Naive thymus-derived CD4-positive, alpha-beta T cell (primary cell): ENCODE measurements around the gene HM13. TPM values are rescaled to one million over a fixed set of nuclear protein-coding genes. Genes with fewer than 3 reads are reported as not detected.
"Not testable (repeated sequence)": the region's sequence is repeated elsewhere in the genome, so short reads cannot be mapped to it uniquely, and the experiment has no call there.

Experiments used
- ATAC-seq: fragments of 150-1000 bp; cut with Tn5 transposase; 2 replicates; pipeline ENCODE4 v1.10.0; 2021; ENCODE audit warnings: mild to moderate bottlenecking, moderate library complexity
- CTCF ChIA-PET: fragments of 350-600 bp; sonication (Branson Sonifier 250); formaldehyde crosslinking; loops from one replicate; lab custom pipeline; 2021; ENCODE audit warnings: antibody characterized with exemption; lab: Charles Lee
- POLR2A ChIA-PET: fragments of 350-600 bp; sonication (Branson Sonifier 250); formaldehyde crosslinking; loops from one replicate; lab custom pipeline; 2021; ENCODE audit warnings: antibody characterized with exemption, inconsistent platforms; lab: Charles Lee
- DNase-seq, 9 donors: peaks; one replicate each; pipeline versions ENCODE4 v3.0.0 to v3.0.0-alpha.2; 2020 to 2022; ENCODE audit warnings: mixed read lengths in 1 of 9
- H3K27ac ChIP-seq: one replicate; pipeline ENCODE4 v1.7.0; 2013; ENCODE audit warnings: mild to moderate bottlenecking, low read depth, low read length, moderate library complexity
- H3K27me3 ChIP-seq, 2 donors: one replicate each; pipeline ENCODE4 v1.7.0; 2013; ENCODE audit warnings: low read length in 2 of 2, mild to moderate bottlenecking in 2 of 2, moderate library complexity in 2 of 2; ENCODE audit not compliant: control insufficient read depth in 2 of 2, insufficient read depth in 2 of 2
- H3K36me3 ChIP-seq, 3 experiments: 1 replicate in 2 of 3; 2 replicates in 1 of 3; pipeline ENCODE4 v1.7.0; 2013; ENCODE audit warnings: low read length in 3 of 3, mild to moderate bottlenecking in 3 of 3, moderate library complexity in 1 of 3; ENCODE audit not compliant: insufficient read depth in 3 of 3, control insufficient read depth in 2 of 3
- H3K4me1 ChIP-seq, 2 donors: one replicate each; pipeline ENCODE4 v1.7.0; 2013; ENCODE audit warnings: low read length in 2 of 2, mild to moderate bottlenecking in 2 of 2, moderate library complexity in 1 of 2; ENCODE audit not compliant: control insufficient read depth in 2 of 2, insufficient read depth in 2 of 2
- H3K4me3 ChIP-seq: 2 replicates; pipeline ENCODE4 v1.7.0; 2013; ENCODE audit warnings: mild to moderate bottlenecking, low read length
- H3K9me3 ChIP-seq, 3 experiments: 1 replicate in 2 of 3; 2 replicates in 1 of 3; pipeline ENCODE4 v1.7.0; 2013; ENCODE audit warnings: low read length in 3 of 3; ENCODE audit not compliant: control insufficient read depth in 2 of 3
- H3K27ac Mint-ChIP-seq, 9 donors: one replicate each; pipeline ENCODE4 v1.8.0; 2020 to 2022; ENCODE audit warnings: mixed read lengths in 9 of 9, mild to moderate bottlenecking in 8 of 9, moderate library complexity in 5 of 9, inconsistent platforms in 2 of 9
- H3K27me3 Mint-ChIP-seq, 5 donors: one replicate each; pipeline ENCODE4 v1.8.0; 2021 to 2022; ENCODE audit warnings: mixed read lengths in 5 of 5, mild to moderate bottlenecking in 1 of 5
- H3K36me3 Mint-ChIP-seq, 5 donors: one replicate each; pipeline ENCODE4 v1.8.0; 2020 to 2022; ENCODE audit warnings: mixed read lengths in 5 of 5, mild to moderate bottlenecking in 3 of 5, inconsistent platforms in 1 of 5
- H3K4me1 Mint-ChIP-seq, 7 donors: one replicate each; pipeline ENCODE4 v1.8.0; 2020 to 2022; ENCODE audit warnings: mixed read lengths in 7 of 7, mild to moderate bottlenecking in 3 of 7, inconsistent platforms in 1 of 7
- H3K4me3 Mint-ChIP-seq, 10 donors: one replicate each; pipeline ENCODE4 v1.8.0; 2020 to 2022; ENCODE audit warnings: mild to moderate bottlenecking in 10 of 10, mixed read lengths in 10 of 10, moderate library complexity in 6 of 10, inconsistent platforms in 2 of 10
- H3K9me3 Mint-ChIP-seq, 11 donors: one replicate each; pipeline ENCODE4 v1.8.0; 2020 to 2022; ENCODE audit warnings: mixed read lengths in 11 of 11, mild to moderate bottlenecking in 4 of 11, inconsistent platforms in 1 of 11, moderate library complexity in 1 of 11
- intact Hi-C, 2 donors: fragments of 100-400 bp; cut with micrococcal nuclease; formaldehyde crosslinking; loops; one replicate each; pipeline ENCODE4 v1.15.1; 2023
- polyA plus RNA-seq, 2 donors: library from polyadenylated mRNA; unstranded; fragments of 300-500 nt; fragmentation: Illumina TruSeq; gene quantifications; one replicate each; pipeline ENCODE4 v1.2.3, GENCODE V29; 2021
- total RNA-seq, 6 experiments: library from RNA in 5 of 6; stranded (reverse) in 5 of 6; gene quantifications; 1 replicate in 5 of 6; 2 replicates in 1 of 6; pipeline ENCODE4 v1.2.3 and lab custom pipeline; 2021 to 2026

Gene HM13
- total and polyA plus RNA-seq, 7 experiments from 2014 or later: 102 to 197 (median 133) TPM

DNA sequence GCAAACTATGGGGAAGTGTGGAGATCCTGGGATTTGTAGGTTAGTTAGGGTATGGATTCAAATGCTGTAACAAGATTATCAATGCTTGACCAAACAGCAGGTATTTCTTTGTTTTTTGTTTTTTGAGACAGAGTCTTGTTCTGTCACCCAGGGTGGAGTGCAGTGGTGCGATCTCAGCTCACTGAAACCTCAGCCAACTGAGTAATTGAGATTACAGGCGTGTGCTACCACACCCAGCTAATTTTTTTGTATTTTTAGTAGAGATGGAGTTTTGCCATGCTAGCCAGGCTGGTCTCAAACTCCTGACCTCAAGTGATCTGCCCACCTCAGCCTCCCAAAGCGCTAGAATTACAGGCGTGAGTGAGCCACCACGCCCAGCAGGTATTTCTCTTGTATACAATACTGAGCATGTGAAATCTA, 31.4 kb downstream of the HM13 start:
- POLR2A ChIA-PET, H3K9me3 ChIP-seq, H3K9me3 Mint-ChIP-seq, H3K4me1 ChIP-seq, H3K27ac ChIP-seq, H3K27me3 Mint-ChIP-seq, DNase-seq, H3K27me3 ChIP-seq, intact Hi-C loops, H3K4me3 ChIP-seq, ATAC-seq, CTCF ChIA-PET: not testable (repeated sequence)
- peaks cover 0 to 66% (median 17%) of the 10 kb centered on the region in 3 experiments for H3K36me3 ChIP-seq
- Mint-ChIP-seq H3K4me1 (peaks cover 8 to 44% (median 29%) of the 10 kb centered on the region in 7 donors), H3K4me3 (peak overlapping the region in 2 of 10 donors; percentile 20 to 32), H3K36me3 (peaks cover 0 to 22% (median 12%) of the 10 kb centered on the region in 5 donors), H3K27ac (peak overlapping the region in 8 of 9 donors; percentile 2 to 94 (median 63))

DNA sequence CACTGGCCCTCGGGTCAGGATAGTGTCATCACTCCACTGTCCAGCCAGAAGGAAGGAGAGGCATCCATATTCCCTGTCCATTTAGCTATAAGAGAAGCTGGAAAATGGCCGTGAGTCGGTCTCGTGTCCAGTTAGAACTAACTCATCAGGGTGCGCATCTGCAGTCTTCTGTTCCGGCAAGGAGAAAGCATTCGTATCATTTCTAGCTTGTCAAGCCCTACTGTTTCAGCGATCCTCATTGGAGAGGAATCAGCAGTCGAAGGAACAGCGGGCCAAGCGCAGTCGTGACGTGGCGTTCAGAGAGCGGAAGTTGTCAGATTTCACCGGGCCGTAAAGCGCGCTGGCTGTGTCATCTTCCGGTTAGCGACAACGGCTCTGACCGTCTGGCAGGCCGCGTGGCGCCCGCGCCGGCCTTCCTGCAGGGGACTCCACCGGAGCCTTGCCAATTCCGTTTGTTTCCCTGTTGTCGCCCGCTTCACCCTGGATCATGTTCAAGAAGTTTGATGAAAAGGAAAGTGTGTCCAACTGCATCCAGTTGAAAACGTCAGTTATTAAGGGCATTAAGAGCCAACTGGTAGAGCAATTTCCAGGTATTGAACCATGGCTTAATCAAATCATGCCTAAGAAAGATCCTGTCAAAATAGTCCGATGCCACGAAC, 32.9 kb downstream of the HM13 start:
- intact Hi-C loops: loop anchor here (1.0 kb wide), 2 partner anchors 13 to 33 kb away; partner anchors contain the start of gene HM13 (in 2 of the 2)
- Mint-ChIP-seq H3K27me3 (no peaks in the 10 kb centered on the region), H3K27ac (peak overlapping the region; percentile 94 to 100 (median 98)), H3K4me3 (peak overlapping the region; percentile 86 to 99 (median 94)), H3K36me3 (peaks cover 0 to 31% (median 14%) of the 10 kb centered on the region in 5 donors), H3K9me3 (peaks cover 0 to under 1% (median 0%) of the 10 kb centered on the region in 11 donors), H3K4me1 (peaks cover 8 to 36% (median 28%) of the 10 kb centered on the region in 7 donors)
- H3K27me3 ChIP-seq: no peaks in the 10 kb centered on the region
- DNase-seq: peak; percentile 56 to 84 (median 80)
- peak overlapping the region; percentile 85 for H3K4me3 ChIP-seq
- POLR2A ChIA-PET: interaction anchor here (0.6 to 1.3 kb wide), 4 partner anchors 13 to 31 kb away, joined by 3 read pairs; no protein-coding TSS in a partner anchor
- peaks cover 0 to 6% of the 10 kb centered on the region in 2 donors for H3K4me1 ChIP-seq
- peaks cover 9 to 74% (median 21%) of the 10 kb centered on the region in 3 experiments for H3K36me3 ChIP-seq
- H3K9me3 ChIP-seq: no peaks in the 10 kb centered on the region
- H3K27ac ChIP-seq: peak overlapping the region; percentile 87
- peak; percentile 92 for ATAC-seq
- CTCF ChIA-PET: interaction anchor here (0.9 to 2.2 kb wide), 4 partner anchors 9 to 66 kb away, joined by 3 to 6 read pairs (median 4); no protein-coding TSS in a partner anchor

GRCh38 chr20:31547720-31548298, 33.6 kb downstream of the HM13 start:
- DNase-seq (no peak), ATAC-seq (no peak)
- peaks cover 9 to 74% (median 21%) of the 10 kb centered on the region in 3 experiments for H3K36me3 ChIP-seq
- ChIA-PET POLR2A (interaction anchor here (1.0 to 1.3 kb wide), 3 partner anchors 13 to 32 kb away, joined by 3 read pairs; no protein-coding TSS in a partner anchor), CTCF (interaction anchor here (1.8 to 2.2 kb wide), 2 partner anchors 10 to 65 kb away, joined by 5 to 6 read pairs; no protein-coding TSS in a partner anchor)
- Mint-ChIP-seq H3K9me3 (peaks cover 0 to 1% (median 0%) of the 10 kb centered on the region in 11 donors), H3K36me3 (peaks cover 0 to 35% (median 16%) of the 10 kb centered on the region in 5 donors), H3K4me1 (peaks cover 8 to 29% (median 22%) of the 10 kb centered on the region in 7 donors), H3K27me3 (no peaks in the 10 kb centered on the region), H3K4me3 (peak overlapping the region; percentile 86 to 99 (median 94)), H3K27ac (peak overlapping the region; percentile 94 to 100 (median 98))
- H3K4me3 ChIP-seq: peak overlapping the region; percentile 85
- peaks cover 0 to 6% of the 10 kb centered on the region in 2 donors for H3K4me1 ChIP-seq
- no peaks in the 10 kb centered on the region for H3K27me3 ChIP-seq
- intact Hi-C loops: loop anchor here (1.0 kb wide), 2 partner anchors 12 to 34 kb away; partner anchors contain the start of gene HM13 (in 2 of the 2)
- peak overlapping the region; percentile 87 for H3K27ac ChIP-seq
- no peaks in the 10 kb centered on the region for H3K9me3 ChIP-seq

GRCh38 chr20:31548820-31549512, 34.7 kb downstream of the HM13 start:
- H3K4me3 ChIP-seq: no peak overlapping the region
- no peaks in the 10 kb centered on the region for H3K27me3 ChIP-seq
- intact Hi-C loops: no loop called here
- peak overlapping the region in 6 of 9 donors; percentile 47 to 99 (median 97) for H3K27ac Mint-ChIP-seq
- CTCF ChIA-PET: interaction anchor here (1.8 to 2.2 kb wide), 2 partner anchors 8 to 64 kb away, joined by 5 to 6 read pairs; no protein-coding TSS in a partner anchor
- POLR2A ChIA-PET: no interaction called here
- no peaks in the 10 kb centered on the region for H3K27me3 Mint-ChIP-seq
- peak overlapping the region; percentile 34 to 99 (median 93) for H3K4me3 Mint-ChIP-seq
- peaks cover 0 to 6% of the 10 kb centered on the region in 2 donors for H3K4me1 ChIP-seq
- H3K9me3 Mint-ChIP-seq: peaks cover 0 to 1% (median 0%) of the 10 kb centered on the region in 11 donors
- H3K36me3 ChIP-seq: peaks cover 9 to 76% (median 21%) of the 10 kb centered on the region in 3 experiments
- H3K27ac ChIP-seq: peak overlapping the region; percentile 87
- H3K4me1 Mint-ChIP-seq: peaks cover 8 to 26% (median 22%) of the 10 kb centered on the region in 7 donors
- H3K9me3 ChIP-seq: no peaks in the 10 kb centered on the region
- peaks cover 0 to 35% (median 16%) of the 10 kb centered on the region in 5 donors for H3K36me3 Mint-ChIP-seq
- ATAC-seq (no peak), DNase-seq (no peak)

GRCh38 chr20:31549513-31549880, 35.3 kb downstream of the HM13 start:
- Mint-ChIP-seq H3K36me3 (peaks cover 0 to 35% (median 16%) of the 10 kb centered on the region in 5 donors), H3K4me1 (peaks cover 8 to 23% (median 22%) of the 10 kb centered on the region in 7 donors), H3K4me3 (peak overlapping the region in 3 of 10 donors; percentile 31 to 41 (median 34)), H3K9me3 (peaks cover 0 to 1% (median 0%) of the 10 kb centered on the region in 11 donors), H3K27ac (peak overlapping the region in 4 of 9 donors; percentile 17 to 47 (median 42)), H3K27me3 (no peaks in the 10 kb centered on the region)
- Histone ChIP-seq H3K36me3 (peaks cover 9 to 72% (median 21%) of the 10 kb centered on the region in 3 experiments), H3K27me3 (no peaks in the 10 kb centered on the region), H3K4me3 (no peak overlapping the region), H3K9me3 (no peaks in the 10 kb centered on the region), H3K4me1 (peaks cover 0 to 6% of the 10 kb centered on the region in 2 donors), H3K27ac (no peak overlapping the region)
- no peak for DNase-seq
- ChIA-PET CTCF (no interaction called here), POLR2A (no interaction called here)
- ATAC-seq: no peak
- intact Hi-C loops: no loop called here

- POLR2A ChIA-PET: no interaction called here
- H3K4me3 ChIP-seq: no peak overlapping the region
- peaks cover 0 to 38% (median 18%) of the 10 kb centered on the region in 5 donors for H3K36me3 Mint-ChIP-seq
These were observed 35.9 kb downstream of the HM13 start for GRCh38 chr20:31550099-31550498.

More at GRCh38 chr20:31550099-31550498, 35.9 kb downstream of the HM13 start:
- peak overlapping the region in 4 of 9 donors; percentile 25 to 51 (median 38) for H3K27ac Mint-ChIP-seq
- no peak for DNase-seq
- no peak for ATAC-seq
- no peaks in the 10 kb centered on the region for H3K27me3 Mint-ChIP-seq
- intact Hi-C loops: no loop called here
- peak overlapping the region in 1 of 10 donors; percentile 41 for H3K4me3 Mint-ChIP-seq
- H3K4me1 ChIP-seq: peaks cover 0 to 6% of the 10 kb centered on the region in 2 donors
- H3K9me3 Mint-ChIP-seq: peaks cover 0 to 1% (median 0%) of the 10 kb centered on the region in 11 donors
- no peaks in the 10 kb centered on the region for H3K9me3 ChIP-seq
- peaks cover 9 to 72% (median 18%) of the 10 kb centered on the region in 3 experiments for H3K36me3 ChIP-seq
- no peak overlapping the region for H3K27ac ChIP-seq
- CTCF ChIA-PET: interaction anchor here (1.2 to 2.0 kb wide), 3 partner anchors 10 to 12 kb away, joined by 3 to 6 read pairs (median 6); no protein-coding TSS in a partner anchor
- no peaks in the 10 kb centered on the region for H3K27me3 ChIP-seq
- peaks cover 8 to 22% (median 22%) of the 10 kb centered on the region in 7 donors for H3K4me1 Mint-ChIP-seq
